ENCODE data around the gene DDX28.

DDX28 gene

GRCh38 chr16:67987460-67988160 lies 35.4 kb downstream of the DDX28 start:
- TF ChIP-seq TAF1 (IDR thresholded peaks at IDR 0.05; ENCODE audit: borderline replicate concordance, insufficient read depth, low read length) = no peak
- no peak for TF ChIP-seq SIN3A (IDR thresholded peaks at IDR 0.05; ENCODE audit: borderline replicate concordance, insufficient read depth, low read length)
- TF ChIP-seq FOXP2 (optimal IDR thresholded peaks at IDR 0.05; ENCODE audit: borderline replicate concordance, extremely low read depth, extremely low read length, insufficient read depth) = no peak
- no peak for TF ChIP-seq REST (IDR thresholded peaks at IDR 0.05; ENCODE audit: insufficient read depth in 1 of 2, low read depth in 2 of 2, low read length in 2 of 2)
- no peak for TF ChIP-seq POLR2AphosphoS5 (IDR thresholded peaks at IDR 0.05; ENCODE audit: low read depth, low read length)

GRCh38 chr16:67986949-67987348 lies 36.1 kb downstream of the DDX28 start:
- no peak for TF ChIP-seq SIN3A (IDR thresholded peaks at IDR 0.05; ENCODE audit: borderline replicate concordance, insufficient read depth, low read length)
- no peak for TF ChIP-seq POLR2AphosphoS5 (IDR thresholded peaks at IDR 0.05; ENCODE audit: low read depth, low read length)
- no peak for TF ChIP-seq REST (IDR thresholded peaks at IDR 0.05; ENCODE audit: insufficient read depth in 1 of 2, low read depth in 2 of 2, low read length in 2 of 2)
- no peak for TF ChIP-seq FOXP2 (optimal IDR thresholded peaks at IDR 0.05; ENCODE audit: borderline replicate concordance, extremely low read depth, extremely low read length, insufficient read depth)
- TF ChIP-seq TAF1 (IDR thresholded peaks at IDR 0.05; ENCODE audit: borderline replicate concordance, insufficient read depth, low read length) = no peak

- TF ChIP-seq SIN3A (IDR thresholded peaks at IDR 0.05; ENCODE audit: borderline replicate concordance, insufficient read depth, low read length) (no peak), POLR2AphosphoS5 (IDR thresholded peaks at IDR 0.05; ENCODE audit: low read depth, low read length) (no peak), REST (IDR thresholded peaks at IDR 0.05; ENCODE audit: insufficient read depth in 1 of 2, low read depth in 2 of 2, low read length in 2 of 2) (no peak), FOXP2 (optimal IDR thresholded peaks at IDR 0.05; ENCODE audit: borderline replicate concordance, extremely low read depth, extremely low read length, insufficient read depth) (no peak), TAF1 (IDR thresholded peaks at IDR 0.05; ENCODE audit: borderline replicate concordance, insufficient read depth, low read length) (no peak)
Measured at GRCh38 chr16:67982011-67982696, 40.9 kb downstream of the DDX28 start.

GRCh38 chr16:67979955-67980678 lies 42.9 kb downstream of the DDX28 start, which contains the start of gene DPEP3:
DPEP3 (minus strand) TSS chr16:67980499; CDS start chr16:67980380, 119 bp downstream.
- TF ChIP-seq TAF1 (IDR thresholded peaks at IDR 0.05; ENCODE audit: borderline replicate concordance, insufficient read depth, low read length) (no peak), FOXP2 (optimal IDR thresholded peaks at IDR 0.05; ENCODE audit: borderline replicate concordance, extremely low read depth, extremely low read length, insufficient read depth) (no peak), POLR2AphosphoS5 (IDR thresholded peaks at IDR 0.05; ENCODE audit: low read depth, low read length) (no peak)

GRCh38 chr16:67977469-67978227 lies 45.4 kb downstream of the DDX28 start:
- TF ChIP-seq POLR2AphosphoS5 (IDR thresholded peaks at IDR 0.05; ENCODE audit: low read depth, low read length) = no peak
- TF ChIP-seq FOXP2 (optimal IDR thresholded peaks at IDR 0.05; ENCODE audit: borderline replicate concordance, extremely low read depth, extremely low read length, insufficient read depth) = no peak
- TF ChIP-seq TAF1 (IDR thresholded peaks at IDR 0.05; ENCODE audit: borderline replicate concordance, insufficient read depth, low read length) = no peak
